ENCODE measurements around the gene SLC6A16.
"Not testable (repeated sequence)": the region's sequence is repeated elsewhere in the genome, so short reads cannot be mapped to it uniquely, and the experiment has no call there.

The SLC6A16 gene

GRCh38 chr19:49271080-49271753 lies 53.8 kb downstream of the SLC6A16 start:
- no peak for DNase-seq (ENCODE audit: low read depth, low spot score)

GRCh38 chr19:49266409-49266808 lies 58.6 kb downstream of the SLC6A16 start:
- DNase-seq (ENCODE audit: low read depth, low spot score) = not testable (repeated sequence)

- no peak for DNase-seq (ENCODE audit: low read depth, low spot score)
These were observed 60.7 kb downstream of the SLC6A16 start for GRCh38 chr19:49264258-49264657.

- DNase-seq (ENCODE audit: low read depth, low spot score) = no peak
These were observed 63.4 kb downstream of the SLC6A16 start for GRCh38 chr19:49261602-49262001.

- no peak for DNase-seq (ENCODE audit: low read depth, low spot score)
These were observed 68.3 kb downstream of the SLC6A16 start for GRCh38 chr19:49256691-49257090.

GRCh38 chr19:49255674-49256073 lies 69.3 kb downstream of the SLC6A16 start:
- no peak for DNase-seq (ENCODE audit: low read depth, low spot score)

GRCh38 chr19:49249933-49250332 lies 75.1 kb downstream of the SLC6A16 start:
- no peak for DNase-seq (ENCODE audit: low read depth, low spot score)

GRCh38 chr19:49247676-49248075 lies 77.3 kb downstream of the SLC6A16 start:
- DNase-seq (ENCODE audit: low read depth, low spot score) = no peak

- no peak for DNase-seq (ENCODE audit: low read depth, low spot score)
These were observed 80.7 kb downstream of the SLC6A16 start for GRCh38 chr19:49244256-49244655.

- DNase-seq (ENCODE audit: low read depth, low spot score) = no peak
These were observed 81.3 kb downstream of the SLC6A16 start for GRCh38 chr19:49243726-49244125.

- no peak for DNase-seq (ENCODE audit: low read depth, low spot score)
These were observed 81.9 kb downstream of the SLC6A16 start for GRCh38 chr19:49243129-49243528.

GRCh38 chr19:49241769-49242168 lies 83.2 kb downstream of the SLC6A16 start:
- no peak for DNase-seq (ENCODE audit: low read depth, low spot score)

All from iPS DF 19.7 (cell line).